HepG2 (cell line): ENCODE results near the gene POFUT1. TPM values are rescaled to one million over a fixed set of nuclear protein-coding genes. Genes with fewer than 3 reads are reported as not detected.

Source experiments
- ATAC-seq: fragments of 200-7000 bp; cut with Tn5 transposase; 3 replicates; pipeline ENCODE4 v1.9.1; 2020; ENCODE audit warnings: mild to moderate bottlenecking, moderate library complexity
- BruUV-seq: library from RNA; stranded (reverse); fragments of 400-500 nt; replicated peaks from 2 replicates; lab custom pipeline; 2021; lab: Mats Ljungman, UMichigan
- CTCF ChIA-PET: fragments of 300-600 bp; formaldehyde crosslinking; extraction: SDS; loops from one replicate; lab custom pipeline; 2021; ENCODE audit warnings: low total read pairs, inconsistent platforms, low intra/inter-chr PET ratio; lab: Yijun Ruan, JAX
- POLR2A ChIA-PET: fragments of 350-600 bp; sonication (Branson Sonifier 250); formaldehyde crosslinking; loops from one replicate; lab custom pipeline; 2020; ENCODE audit warnings: antibody characterized with exemption, inconsistent platforms; lab: Yijun Ruan, JAX
- DNase-seq: peaks from one replicate; pipeline ENCODE4 v3.0.0-alpha.2; 2015; ENCODE audit warnings: low spot score
- FAIRE-seq: peaks from 3 replicates; lab custom pipeline; 2011; peaks lifted over from hg19 to GRCh38; lab: Jason Lieb, UNC
- H2AFZ ChIP-seq: one replicate; pipeline ENCODE4 v1.6.1; 2011; ENCODE audit warnings: low read length, inconsistent platforms
- H3K27ac ChIP-seq: fragments of 300-600 bp; 3 replicates; pipeline ENCODE4 v1.8.0; 2011; ENCODE audit warnings: mixed run types, mild to moderate bottlenecking, mixed read lengths, low read length, inconsistent platforms; ENCODE audit not compliant: insufficient read depth; ENCODE audit errors: extremely low read length
- H3K27me3 ChIP-seq, 2 experiments: fragments of 200-600 bp in 1 of 2; 2 replicates in 1 of 2; 3 replicates in 1 of 2; pipeline versions ENCODE4 v1.6.0 to v1.8.0; 2011; ENCODE audit warnings: low read length in 2 of 2, mild to moderate bottlenecking in 2 of 2, moderate library complexity in 2 of 2, inconsistent platforms in 1 of 2; ENCODE audit not compliant: insufficient read depth in 2 of 2, control insufficient read depth in 1 of 2
- H3K36me3 ChIP-seq, 2 experiments: fragments of 200-600 bp in 1 of 2; replicated peaks in 1 of 2; 2 replicates in 1 of 2; 3 replicates in 1 of 2; pipeline versions ENCODE4 v1.5.1 to v1.8.0; 2011; ENCODE audit warnings: low read length in 2 of 2, inconsistent platforms in 1 of 2; ENCODE audit not compliant: insufficient read depth in 2 of 2, control insufficient read depth in 1 of 2
- H3K4me1 ChIP-seq: 2 replicates; pipeline ENCODE4 v1.5.1; 2012; ENCODE audit warnings: low read length, inconsistent platforms; ENCODE audit not compliant: insufficient read depth
- H3K4me2 ChIP-seq: 2 replicates; pipeline ENCODE4 v1.6.0; 2011; ENCODE audit warnings: low read depth, low read length, inconsistent platforms
- H3K4me3 ChIP-seq, 3 experiments: fragments of 200-600 bp in 1 of 3; sonication (generic), shearing (Covaris generic) in 1 of 3; replicated peaks in 1 of 3; 2 replicates each; pipeline ENCODE4 v1.5.1; 2011 to 2016; ENCODE audit warnings: low read length in 3 of 3, inconsistent platforms in 2 of 3, low read depth in 2 of 3, mild to moderate bottlenecking in 2 of 3, control low read depth in 1 of 3, mixed read lengths in 1 of 3; ENCODE audit not compliant: insufficient read depth in 1 of 3
- H3K79me2 ChIP-seq: one replicate; pipeline ENCODE4 v1.6.1; 2011; ENCODE audit warnings: low read length, inconsistent platforms; ENCODE audit not compliant: insufficient read depth
- H3K9ac ChIP-seq: 2 replicates; pipeline ENCODE4 v1.6.0; 2011; ENCODE audit warnings: mild to moderate bottlenecking, low read depth, low read length, inconsistent platforms; ENCODE audit not compliant: insufficient read depth
- H3K9me3 ChIP-seq: 2 replicates; pipeline ENCODE4 v1.5.1; 2012; ENCODE audit warnings: mild to moderate bottlenecking, low read length
- H4K20me1 ChIP-seq: 2 replicates; pipeline ENCODE4 v1.6.0; 2011; ENCODE audit warnings: inconsistent platforms, mild to moderate bottlenecking, low read length, moderate library complexity; ENCODE audit not compliant: insufficient read depth
- ADNP ChIP-seq: sonication (generic); formaldehyde crosslinking; IDR thresholded peaks from 2 replicates; pipeline ENCODE4 v1.4.0; 2020; ENCODE audit warnings: missing genetic modification reagents
- HINFP ChIP-seq: sonication (generic); formaldehyde crosslinking; IDR thresholded peaks from 2 replicates; pipeline ENCODE4 v1.4.0; 2020; ENCODE audit warnings: low read depth, mild to moderate bottlenecking, missing genetic modification reagents
- HIVEP1 ChIP-seq: sonication (generic); formaldehyde crosslinking; IDR thresholded peaks from 2 replicates; pipeline ENCODE4 v1.4.0; 2020; ENCODE audit warnings: mild to moderate bottlenecking, missing genetic modification reagents
- HNF1A ChIP-seq, 2 experiments: sonication (generic) in 1 of 2; formaldehyde crosslinking in 1 of 2; IDR thresholded peaks; 2 replicates each; pipeline versions ENCODE4 v1.4.0 to v1.6.1; 2016 to 2020; ENCODE audit warnings: borderline replicate concordance in 1 of 2, low read depth in 1 of 2, mild to moderate bottlenecking in 1 of 2, missing genetic modification reagents in 1 of 2
- LBX2 ChIP-seq: sonication (generic); formaldehyde crosslinking; IDR thresholded peaks from 2 replicates; pipeline ENCODE4 v1.5.0; 2020; ENCODE audit warnings: missing genetic modification reagents, mild to moderate bottlenecking, borderline replicate concordance
- SP4 ChIP-seq: sonication (generic); formaldehyde crosslinking; IDR thresholded peaks from 2 replicates; pipeline ENCODE4 v1.8.1; 2023; ENCODE audit warnings: mild to moderate bottlenecking, missing genetic modification reagents
- THRA ChIP-seq: sonication (generic); formaldehyde crosslinking; IDR thresholded peaks from 2 replicates; pipeline ENCODE4 v1.4.0; 2020; ENCODE audit warnings: missing genetic modification reagents, borderline replicate concordance
- ZHX1 ChIP-seq: sonication (generic); formaldehyde crosslinking; IDR thresholded peaks from 2 replicates; pipeline ENCODE4 v1.8.1; 2022; ENCODE audit warnings: low read depth, mild to moderate bottlenecking, missing genetic modification reagents
- ZNF552 ChIP-seq: sonication (generic); formaldehyde crosslinking; IDR thresholded peaks from 2 replicates; pipeline ENCODE4 v1.9.0; 2022; ENCODE audit warnings: missing genetic modification reagents, mild to moderate bottlenecking, borderline replicate concordance
- ZNF605 ChIP-seq: sonication (generic); formaldehyde crosslinking; IDR thresholded peaks from 2 replicates; pipeline ENCODE4 v1.8.0; 2022; ENCODE audit warnings: mild to moderate bottlenecking, missing genetic modification reagents
- ZNF724P ChIP-seq: sonication (generic); formaldehyde crosslinking; IDR thresholded peaks from 2 replicates; pipeline ENCODE4 v1.8.0; 2022; ENCODE audit warnings: missing genetic modification reagents, borderline replicate concordance
- ZNF781 ChIP-seq: sonication (generic); formaldehyde crosslinking; IDR thresholded peaks from 2 replicates; pipeline ENCODE4 v1.5.1; 2020; ENCODE audit warnings: borderline replicate concordance, mild to moderate bottlenecking, missing genetic modification reagents; ENCODE audit errors: not compliant biosample characterization
- ZSCAN12 ChIP-seq: sonication (generic); formaldehyde crosslinking; IDR thresholded peaks from 2 replicates; pipeline ENCODE4 v1.9.0; 2021; ENCODE audit warnings: mild to moderate bottlenecking, missing genetic modification reagents
- WGBS: methylation state at CpG from one replicate; pipeline ENCODE4 v1.1.6; 2017; ENCODE audit warnings: low lambda C conversion rate; 5-methylcytosine and 5-hydroxymethylcytosine counted together
- in situ Hi-C: cut with HindIII; loops from 2 replicates; pipeline ENCODE4 v1.10.0; 2017; ENCODE audit warnings: low pct_unique_long_range_greater_than_20kb; ENCODE audit not compliant: extremely low pct_ligation_motif_present
- intact Hi-C: fragments of 100-400 bp; cut with micrococcal nuclease; formaldehyde crosslinking; loops from one replicate; pipeline ENCODE4 v1.10.0; 2022; ENCODE audit not compliant: unreplicated experiment
- polyA plus RNA-seq, 8 experiments: library from polyadenylated mRNA; depleted of rRNA in 3 of 8; stranded (reverse) in 7 of 8; unstranded in 1 of 8; fragments of >200 nt; fragmentation: Illumina TruSeq in 4 of 8; extraction: Trizol in 4 of 8; gene quantifications; 2 replicates each; pipeline versions ENCODE4 v1.2.1 to v1.2.3, GENCODE V29; 2011 to 2016; ENCODE audit warnings: low read depth in 4 of 8, missing spikeins in 1 of 8, mixed read lengths in 1 of 8; ENCODE audit not compliant: insufficient read depth in 1 of 8
- total RNA-seq, 5 experiments: library from RNA; depleted of rRNA; stranded (reverse); fragments of >200 nt; fragmentation: Illumina TruSeq; extraction: Trizol; gene quantifications; 2 replicates each; pipeline ENCODE4 v1.2.3, GENCODE V29; 2016; ENCODE audit warnings: low read depth in 1 of 5

Gene POFUT1
- total and polyA plus RNA-seq, 2 of the 13 experiments (the other 11 are each of a cell fraction or from before 2014, with no cell fraction given), result 35.5 to 58.3 TPM

- FAIRE-seq (no peak), ATAC-seq (no peak), DNase-seq (no peak)
- H3K4me3 ChIP-seq, result no peak overlapping the region
- no peak overlapping the region for H3K27ac ChIP-seq
- H3K9ac ChIP-seq, result no peak overlapping the region
- 96% methylated on average over 8 of the region's 8 CpGs for WGBS
- H3K27me3 ChIP-seq, result peaks cover 0 to 2% of the 10 kb centered on the region in 2 experiments; a peak in 1 of 5 replicates
- peaks cover 62% of the 10 kb centered on the region for H4K20me1 ChIP-seq
- intact Hi-C loops (no loop called here), in situ Hi-C loops (no loop called here)
- H3K9me3 ChIP-seq, result no peaks in the 10 kb centered on the region
- ChIA-PET CTCF (no interaction called here), POLR2A (interaction anchor here (0.8 kb wide), 1 partner anchor 34 kb away, joined by 3 read pairs; no protein-coding TSS in a partner anchor)
- no TSS peak for BruUV-seq
- H3K4me2 ChIP-seq, result no peak overlapping the region
- no peak overlapping the region for H2AFZ ChIP-seq
- H3K79me2 ChIP-seq, result peaks cover 77% of the 10 kb centered on the region
- H3K36me3 ChIP-seq, result peaks cover 48 to 70% of the 10 kb centered on the region in 2 experiments
- peaks cover 51% of the 10 kb centered on the region for H3K4me1 ChIP-seq
- no peak for TF ChIP-seq LBX2 (CRISPR knock-in tag)
- TF ChIP-seq HNF1A (IDR thresholded peaks at IDR 0.05; ENCODE audit: low read depth), result no peak
- TF ChIP-seq HNF1A (CRISPR knock-in tag; IDR thresholded peaks at IDR 0.05; ENCODE audit: borderline replicate concordance), result no peak
- no peak for TF ChIP-seq ZNF781 (CRISPR knock-in tag)
- TF ChIP-seq SP4 (CRISPR knock-in tag), result 0 out of 2 replicates have a peak, but pooled peaks have one; percentile 30
- TF ChIP-seq THRA (CRISPR knock-in tag), result no peak
- 0 out of 2 replicates have a peak, but pooled peaks have one; percentile 27 for TF ChIP-seq HIVEP1 (CRISPR knock-in tag)
- TF ChIP-seq ZNF605 (CRISPR knock-in tag), result no peak
- TF ChIP-seq ZHX1 (CRISPR knock-in tag), result no peak
- no peak for TF ChIP-seq ZNF552 (CRISPR knock-in tag)
- no peak for TF ChIP-seq ZSCAN12 (CRISPR knock-in tag)
- no peak for TF ChIP-seq ADNP (CRISPR knock-in tag)
- TF ChIP-seq ZNF724P, result no peak
- no peak for TF ChIP-seq HINFP (CRISPR knock-in tag)
These were observed 5.7 kb upstream of the POFUT1 start for GRCh38 chr20:32201977-32202363.
